Liver (tissue), 9 donors: ENCODE measurements around the gene BAG2. TPM values are rescaled to one million over a fixed set of nuclear protein-coding genes. Genes with fewer than 3 reads are reported as not detected.

Experiments used
- DNase-seq: peaks from one replicate; pipeline ENCODE4 v3.0.0-alpha.2; 2017; ENCODE audit warnings: low spot score
- H3K27ac ChIP-seq, 2 donors: one replicate each; pipeline ENCODE4 v1.7.0; 2013; ENCODE audit warnings: inconsistent platforms in 2 of 2, low read length in 2 of 2, control low read depth in 1 of 2, low read depth in 1 of 2, mild to moderate bottlenecking in 1 of 2
- H3K27me3 ChIP-seq, 4 donors: one replicate each; pipeline versions ENCODE4 v1.6.1 to v1.7.0; 2013; ENCODE audit warnings: low read length in 3 of 4, inconsistent platforms in 1 of 4, mild to moderate bottlenecking in 1 of 4, moderate library complexity in 1 of 4; ENCODE audit not compliant: control insufficient read depth in 4 of 4, insufficient read depth in 4 of 4
- H3K36me3 ChIP-seq, 4 donors: one replicate each; pipeline versions ENCODE4 v1.6.1 to v1.7.0; 2013; ENCODE audit warnings: low read length in 3 of 4, mild to moderate bottlenecking in 3 of 4, low read depth in 1 of 4, moderate library complexity in 1 of 4; ENCODE audit not compliant: control insufficient read depth in 4 of 4, insufficient read depth in 3 of 4
- H3K4me1 ChIP-seq, 4 donors: one replicate each; pipeline versions ENCODE4 v1.6.1 to v1.7.0; 2013; ENCODE audit warnings: low read length in 3 of 4, mild to moderate bottlenecking in 3 of 4, moderate library complexity in 1 of 4; ENCODE audit not compliant: control insufficient read depth in 4 of 4, insufficient read depth in 4 of 4
- H3K4me3 ChIP-seq, 3 donors: one replicate each; pipeline versions ENCODE4 v1.6.1 to v1.7.0; 2013; ENCODE audit warnings: low read length in 3 of 3, control low read depth in 1 of 3, low read depth in 1 of 3, mild to moderate bottlenecking in 1 of 3
- H3K9ac ChIP-seq, 2 donors: one replicate each; pipeline ENCODE4 v1.7.0; 2013; ENCODE audit warnings: low read length in 2 of 2, mild to moderate bottlenecking in 2 of 2, moderate library complexity in 2 of 2, control low read depth in 1 of 2, low read depth in 1 of 2
- H3K9me3 ChIP-seq, 4 donors: one replicate each; pipeline versions ENCODE4 v1.6.1 to v1.7.0; 2013; ENCODE audit warnings: low read length in 3 of 4; ENCODE audit not compliant: control insufficient read depth in 4 of 4
- ATF3 ChIP-seq: IDR thresholded peaks from 2 replicates; pipeline ENCODE4 v1.6.1; 2016; ENCODE audit warnings: antibody characterized with exemption
- CTCF ChIP-seq: fragments of 150-350 bp; IDR thresholded peaks from 2 replicates; pipeline ENCODE4 v1.5.1; 2017; ENCODE audit warnings: improper control_type of control experiment, low read depth, low read length; ENCODE audit not compliant: missing input control
- EGR1 ChIP-seq, 2 donors: IDR thresholded peaks; 2 replicates each; pipeline ENCODE4 v1.6.1; 2016 to 2018; ENCODE audit warnings: antibody characterized with exemption in 2 of 2, low read depth in 2 of 2
- FOXA1 ChIP-seq: IDR thresholded peaks from 2 replicates; pipeline ENCODE4 v1.6.1; 2016; ENCODE audit warnings: antibody characterized with exemption
- FOXA2 ChIP-seq: IDR thresholded peaks from 2 replicates; pipeline ENCODE4 v1.6.1; 2016; ENCODE audit warnings: antibody characterized with exemption
- GABPA ChIP-seq, 2 donors: IDR thresholded peaks in 1 of 2; conservative IDR thresholded peaks in 1 of 2; 2 replicates each; pipeline ENCODE4 v1.6.1; 2016; ENCODE audit warnings: antibody characterized with exemption in 2 of 2, mild to moderate bottlenecking in 1 of 2, moderate library complexity in 1 of 2
- HNF4A ChIP-seq, 2 donors: conservative IDR thresholded peaks; 2 replicates each; pipeline ENCODE4 v1.6.1; 2016; ENCODE audit warnings: antibody characterized with exemption in 2 of 2, mild to moderate bottlenecking in 2 of 2
- HNF4G ChIP-seq: IDR thresholded peaks from 2 replicates; pipeline ENCODE4 v1.6.1; 2016; ENCODE audit warnings: antibody characterized with exemption
- JUND ChIP-seq, 2 donors: IDR thresholded peaks; 2 replicates each; pipeline ENCODE4 v1.6.1; 2016; ENCODE audit warnings: antibody characterized with exemption in 2 of 2
- MAX ChIP-seq: IDR thresholded peaks from 2 replicates; pipeline ENCODE4 v1.6.1; 2016; ENCODE audit warnings: antibody characterized with exemption
- NR2F2 ChIP-seq: IDR thresholded peaks from 2 replicates; pipeline ENCODE4 v1.6.1; 2016; ENCODE audit warnings: antibody characterized with exemption
- RAD21 ChIP-seq, 2 donors: IDR thresholded peaks; 2 replicates each; pipeline ENCODE4 v1.6.1; 2016; ENCODE audit warnings: antibody characterized with exemption in 2 of 2, mild to moderate bottlenecking in 2 of 2
- REST ChIP-seq: IDR thresholded peaks from 2 replicates; pipeline ENCODE4 v1.6.1; 2016; ENCODE audit warnings: antibody characterized with exemption, mild to moderate bottlenecking
- RXRA ChIP-seq, 2 donors: IDR thresholded peaks; 2 replicates each; pipeline ENCODE4 v1.6.1; 2017 to 2018; ENCODE audit warnings: antibody characterized with exemption in 2 of 2, mild to moderate bottlenecking in 1 of 2
- SP1 ChIP-seq: IDR thresholded peaks from 2 replicates; pipeline ENCODE4 v1.6.1; 2018; ENCODE audit warnings: antibody characterized with exemption, mild to moderate bottlenecking
- TAF1 ChIP-seq: conservative IDR thresholded peaks from 2 replicates; pipeline ENCODE4 v1.6.1; 2016; ENCODE audit warnings: antibody characterized with exemption, mild to moderate bottlenecking
- YY1 ChIP-seq: IDR thresholded peaks from 2 replicates; pipeline ENCODE4 v1.6.1; 2016; ENCODE audit warnings: antibody characterized with exemption, mild to moderate bottlenecking
- ZBTB33 ChIP-seq: IDR thresholded peaks from 2 replicates; pipeline ENCODE4 v1.6.1; 2016; ENCODE audit warnings: antibody characterized with exemption
- WGBS: extraction: QIAGEN DNeasy Blood & Tissue Kit; methylation state at CpG from one replicate; pipeline ENCODE4 v1.1.7; 2013; 5-methylcytosine and 5-hydroxymethylcytosine counted together
- polyA plus RNA-seq, 2 donors: library from polyadenylated mRNA; stranded (reverse) in 1 of 2; unstranded in 1 of 2; fragments of 200-250 nt in 1 of 2; fragments of >200 nt in 1 of 2; fragmentation: Nextera tagmentation in 1 of 2; extraction: Ambion mirVana in 1 of 2; gene quantifications; one replicate each; pipeline versions ENCODE4 v1.2.1 to v1.2.3, GENCODE V29; 2013 to 2015
- total RNA-seq, 2 donors: library from RNA; depleted of rRNA; stranded (reverse); fragments of >200 nt; gene quantifications; one replicate each; pipeline ENCODE4 v1.2.3, GENCODE V29; 2014
- donor health status: healthy.
- donor health status: healthy.
- donor health status: healthy.
- donor health status: healthy.
- donor health status: healthy.

The BAG2 gene
- total and polyA plus RNA-seq, 4 donors, result 1.8 to 4.9 (median 3.1) TPM

GRCh38 chr6:57195457-57195856, 23.3 kb downstream of the BAG2 start:
- no peak for DNase-seq
- H3K9me3 ChIP-seq, result no peaks in the 10 kb centered on the region
- no peaks in the 10 kb centered on the region for H3K4me1 ChIP-seq
- no peaks in the 10 kb centered on the region for H3K27me3 ChIP-seq
- H3K4me3 ChIP-seq, result no peak overlapping the region
- no peak for TF ChIP-seq HNF4G
- TF ChIP-seq FOXA2, result no peak
- TF ChIP-seq TAF1, result no peak
- no peak for TF ChIP-seq YY1
- TF ChIP-seq MAX, result no peak
- TF ChIP-seq FOXA1, result no peak
- no peak for TF ChIP-seq CTCF
- TF ChIP-seq RAD21 (IDR thresholded peaks at IDR 0.05), result no peak
- TF ChIP-seq EGR1 (IDR thresholded peaks at IDR 0.05; ENCODE audit: low read depth in 2 of 2), result no peak
- TF ChIP-seq GABPA (IDR thresholded peaks at IDR 0.05 in 1 of 2, conservative IDR thresholded peaks at IDR 0.05 in 1 of 2), result no peak
- TF ChIP-seq ZBTB33, result no peak
- TF ChIP-seq HNF4A (conservative IDR thresholded peaks at IDR 0.05), result no peak
- no peak for TF ChIP-seq JUND (IDR thresholded peaks at IDR 0.05)
- no peak for TF ChIP-seq NR2F2
- TF ChIP-seq ATF3, result no peak
- no peak for TF ChIP-seq SP1
- TF ChIP-seq REST, result no peak
- no peak for TF ChIP-seq RXRA (IDR thresholded peaks at IDR 0.05)
- no peaks in the 10 kb centered on the region for H3K36me3 ChIP-seq
- no peak overlapping the region for H3K27ac ChIP-seq
- 90% methylated on average over 2 of the region's 2 CpGs for WGBS
- no peak overlapping the region for H3K9ac ChIP-seq
